Lower leg skin (tissue), 4 donors: Measurements from ENCODE around the gene SERPIND1. TPM values are rescaled to one million over a fixed set of nuclear protein-coding genes. Genes with fewer than 3 reads are reported as not detected.

Experiments
- DNase-seq, 2 donors: peaks; one replicate each; pipeline ENCODE4 v3.0.0-alpha.2; 2019; ENCODE audit warnings: low spot score in 2 of 2
- H3K4me3 ChIP-seq: fragments of 200-600 bp; sonication (generic); 2 replicates; pipeline ENCODE4 v1.5.1; 2017; ENCODE audit warnings: mild to moderate bottlenecking, low read depth; ENCODE audit not compliant: poor library complexity, severe bottlenecking
- CTCF ChIP-seq, 3 donors: fragments of 450-650 bp; IDR thresholded peaks; one replicate each; pipeline ENCODE4 v1.5.1; 2016; ENCODE audit warnings: antibody characterized with exemption in 3 of 3, mild to moderate bottlenecking in 3 of 3, moderate library complexity in 2 of 3
- POLR2A ChIP-seq, 2 donors: fragments of 450-650 bp; IDR thresholded peaks; one replicate each; pipeline ENCODE4 v1.6.1; 2016 to 2017; ENCODE audit warnings: antibody characterized with exemption in 2 of 2, mild to moderate bottlenecking in 1 of 2, moderate library complexity in 1 of 2
- WGBS, 2 donors: methylation state at CpG; one replicate each; pipeline ENCODE4 v1.1.5; 2018; 5-methylcytosine and 5-hydroxymethylcytosine counted together
- intact Hi-C: fragments of 100-400 bp; cut with DNase I; formaldehyde crosslinking; loops from one replicate; pipeline ENCODE4 v1.15.0; 2023; ENCODE audit warnings: low total_unique reads
- total RNA-seq, 4 donors: library from RNA; depleted of rRNA; stranded (reverse); fragments of >200 nt; gene quantifications; one replicate each; pipeline ENCODE4 v1.1.0, GENCODE V29; 2016

Gene SERPIND1
- total RNA-seq, 4 donors from 2014 or later = not detected

DNA sequence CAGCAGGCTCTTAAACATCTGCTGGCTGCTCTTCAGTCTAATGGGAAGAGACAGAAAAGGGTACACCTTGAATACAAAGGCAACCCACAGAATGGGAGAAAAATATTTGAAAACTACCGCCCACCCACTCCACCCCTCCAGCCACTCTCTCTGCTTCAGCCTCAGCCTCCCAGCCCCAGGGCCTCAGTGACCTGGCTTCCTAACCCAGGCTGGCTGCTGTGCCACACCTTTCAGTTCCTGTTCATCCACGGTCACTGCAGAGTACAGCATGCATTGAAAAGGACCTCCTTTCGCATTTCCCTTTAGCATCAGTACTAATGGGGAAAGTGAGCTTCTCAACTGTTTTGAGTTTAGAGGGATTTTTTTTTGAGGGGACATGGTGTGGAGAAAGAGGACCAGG lies 28.8 kb upstream of the SERPIND1 start:
- TF ChIP-seq POLR2A (IDR thresholded peaks at IDR 0.05) (no peak), CTCF (IDR thresholded peaks at IDR 0.05) (no peak)
- no peak overlapping the region for H3K4me3 ChIP-seq
- DNase-seq = no peak
- intact Hi-C loops = no loop called here
- WGBS, 2 donors = 84 to 88% methylated on average over 3 of the region's 3 CpGs

DNA sequence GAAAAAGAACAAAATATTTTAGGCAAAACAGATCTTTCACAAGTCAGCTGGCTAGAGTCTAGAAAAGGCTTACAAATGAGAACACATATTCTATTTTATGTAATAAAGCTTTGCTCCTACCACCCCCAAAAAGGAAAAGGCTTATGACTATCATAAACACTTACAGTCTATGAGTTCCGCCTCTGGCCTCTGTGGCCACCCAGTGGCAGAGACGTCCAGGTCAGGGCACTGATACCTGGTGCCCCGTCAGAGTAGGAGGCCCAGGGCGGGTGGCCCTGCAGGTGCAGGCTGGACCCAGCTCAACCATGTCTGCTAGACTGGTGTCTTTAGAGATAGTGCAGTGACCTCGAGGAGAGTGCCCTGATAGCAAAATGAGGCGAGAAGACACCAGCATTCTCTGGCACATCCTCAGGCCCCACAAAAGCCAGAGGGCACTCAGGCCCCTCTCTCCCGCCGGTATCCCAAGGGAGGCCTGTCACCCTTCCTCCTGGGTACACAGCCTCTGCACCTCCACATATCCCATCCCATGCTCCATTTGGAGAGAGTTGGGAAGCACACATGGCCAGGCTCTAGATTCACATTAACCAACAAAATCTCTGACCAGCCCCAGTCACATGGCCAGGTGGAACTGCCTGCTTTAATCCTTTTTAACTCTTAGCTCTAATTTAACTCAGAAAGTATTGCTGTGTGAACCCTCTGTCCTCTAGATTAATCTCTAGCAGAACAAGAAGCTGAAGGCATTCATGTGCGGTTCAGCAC lies 27.3 kb upstream of the SERPIND1 start:
- H3K4me3 ChIP-seq = no peak overlapping the region
- no peak for TF ChIP-seq POLR2A (IDR thresholded peaks at IDR 0.05)
- no peak for TF ChIP-seq CTCF (IDR thresholded peaks at IDR 0.05)
- 90 to 92% methylated on average over 9 of the region's 9 CpGs for WGBS, 2 donors
- intact Hi-C loops = no loop called here
- no peak for DNase-seq

DNA sequence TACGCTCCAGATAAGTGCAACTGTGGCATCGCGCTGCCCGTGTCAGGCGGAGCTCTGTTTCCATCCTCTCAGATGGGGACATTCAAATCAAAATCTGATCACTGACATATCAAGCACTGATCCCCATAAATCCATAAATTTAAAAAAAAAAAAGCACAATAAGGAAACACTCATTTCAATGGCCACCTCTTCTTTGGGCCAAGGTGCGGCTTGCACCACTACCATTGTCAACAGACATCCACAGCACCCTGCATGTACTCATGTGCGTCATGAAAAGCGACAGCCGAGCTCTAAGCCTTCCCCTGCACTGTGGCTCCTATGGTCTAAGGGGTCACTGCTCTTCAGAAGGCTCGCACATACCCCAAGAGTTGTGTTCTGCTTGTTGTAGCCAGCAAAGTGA lies 26.7 kb upstream of the SERPIND1 start:
- DNase-seq = no peak
- no peak overlapping the region for H3K4me3 ChIP-seq
- intact Hi-C loops = no loop called here
- 93 to 96% methylated on average over 10 of the region's 10 CpGs for WGBS, 2 donors
- TF ChIP-seq CTCF (IDR thresholded peaks at IDR 0.05) = no peak
- no peak for TF ChIP-seq POLR2A (IDR thresholded peaks at IDR 0.05)

- no peak for DNase-seq
- TF ChIP-seq POLR2A (IDR thresholded peaks at IDR 0.05) (no peak), CTCF (IDR thresholded peaks at IDR 0.05) (no peak)
- H3K4me3 ChIP-seq = no peak overlapping the region
- WGBS, 2 donors = 94 to 95% methylated on average over 7 of the region's 7 CpGs
- intact Hi-C loops = no loop called here
Measured at GRCh38 chr22:20748082-20748481, 25.8 kb upstream of the SERPIND1 start.

DNA sequence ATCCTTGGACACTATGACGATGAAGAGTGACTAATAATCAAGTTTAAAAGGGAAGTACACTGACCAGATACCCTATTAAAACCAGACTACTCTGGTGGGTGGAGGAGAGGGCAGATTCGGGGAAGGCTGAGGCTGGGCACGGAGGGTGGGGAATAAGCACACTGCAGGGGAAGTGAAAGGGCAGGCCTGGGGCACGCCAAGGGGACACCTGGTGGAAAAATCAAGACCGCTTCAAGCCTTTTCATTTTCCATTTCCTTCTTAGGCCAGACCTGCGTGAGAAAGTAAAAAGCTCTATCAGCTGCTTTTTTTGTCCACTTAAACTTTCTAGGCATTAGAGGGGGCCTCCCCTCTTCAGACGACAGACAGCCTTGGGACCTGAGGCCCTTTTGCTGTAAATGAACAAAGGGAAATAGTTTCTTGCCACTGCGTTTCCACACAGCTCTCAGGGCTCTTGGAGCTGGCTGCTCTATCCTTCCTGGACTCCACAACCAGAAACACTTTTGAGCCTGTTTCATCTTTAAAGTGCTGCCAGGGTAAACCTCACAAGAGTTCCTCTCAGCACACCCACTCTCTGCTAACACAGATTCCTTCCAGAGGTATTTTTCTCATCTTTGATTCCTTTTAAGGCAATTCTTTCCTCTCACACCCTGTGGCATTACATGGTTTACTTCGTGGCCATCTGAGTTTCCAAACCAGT lies 25.0 kb upstream of the SERPIND1 start:
- no peak for TF ChIP-seq CTCF (IDR thresholded peaks at IDR 0.05)
- TF ChIP-seq POLR2A (IDR thresholded peaks at IDR 0.05) = no peak
- intact Hi-C loops = no loop called here
- WGBS, 2 donors = 68 to 78% methylated on average over 9 of the region's 9 CpGs
- DNase-seq = no peak
- no peak overlapping the region for H3K4me3 ChIP-seq
